ACHN (cell line): ENCODE data around the gene ZFYVE26.
A peak's percentile ranks its signal among the peaks of the same experiment; 100 is the strongest.

Experiments
- DNase-seq: peaks from one replicate; pipeline ENCODE4 v3.0.0-alpha.2; 2015
- in situ Hi-C: cut with HindIII; loops from 2 replicates; pipeline ENCODE4 v1.10.0; 2017; ENCODE audit warnings: low sequenced_read_pairs, low pct_ligation_motif_present, low pct_unique_long_range_greater_than_20kb

The ZFYVE26 gene

DNA sequence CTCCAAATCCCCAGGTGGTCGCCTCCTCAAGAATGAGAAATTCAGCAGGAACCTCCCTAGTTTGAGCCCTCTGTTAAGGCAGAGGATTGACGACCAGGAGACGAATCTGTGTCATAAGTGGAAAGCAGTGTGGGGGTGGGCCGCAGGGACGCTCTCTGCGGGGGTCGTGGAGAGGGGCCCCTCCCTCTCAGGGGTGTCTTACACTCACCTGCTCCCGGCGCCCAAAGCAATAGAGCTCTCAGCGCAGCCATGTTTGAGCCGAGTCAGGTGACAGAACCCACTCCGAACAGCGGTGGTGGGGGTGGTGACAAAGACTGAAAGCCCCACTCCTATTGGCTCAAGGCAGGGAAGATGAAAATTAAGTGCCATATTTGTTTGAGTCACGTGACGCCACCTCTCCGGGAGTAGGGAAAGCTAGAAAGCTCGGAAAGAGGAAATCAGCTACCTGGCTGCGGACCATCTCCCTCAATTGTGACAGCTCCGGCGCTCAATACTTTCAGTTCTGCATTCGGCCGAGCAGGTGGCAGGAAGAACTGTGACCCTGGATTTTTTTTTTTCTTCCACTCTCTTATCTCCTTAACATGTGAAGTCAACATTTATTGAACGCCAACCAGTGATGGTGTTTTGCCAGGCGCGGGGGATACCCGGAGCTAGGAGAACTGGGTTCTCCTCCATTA lies at the start of gene ZFYVE26:
Gene ZFYVE26, minus strand, starts transcription at position 265 of the 677 bp plus-strand sequence. CDS start 627 bp downstream, outside the sequence.
- DNase-seq, result peak; percentile 96
- in situ Hi-C loops, result no loop called here

- in situ Hi-C loops, result no loop called here
- DNase-seq, result no peak
Measured at GRCh38 chr14:67863223-67863622, 46.8 kb upstream of the ZFYVE26 start.

GRCh38 chr14:67859169-67859749 lies 42.9 kb upstream of the ZFYVE26 start:
- in situ Hi-C loops, result no loop called here
- no peak for DNase-seq

- in situ Hi-C loops, result no loop called here
- DNase-seq, result no peak
Measured at GRCh38 chr14:67857778-67858350, 41.5 kb upstream of the ZFYVE26 start.

DNA sequence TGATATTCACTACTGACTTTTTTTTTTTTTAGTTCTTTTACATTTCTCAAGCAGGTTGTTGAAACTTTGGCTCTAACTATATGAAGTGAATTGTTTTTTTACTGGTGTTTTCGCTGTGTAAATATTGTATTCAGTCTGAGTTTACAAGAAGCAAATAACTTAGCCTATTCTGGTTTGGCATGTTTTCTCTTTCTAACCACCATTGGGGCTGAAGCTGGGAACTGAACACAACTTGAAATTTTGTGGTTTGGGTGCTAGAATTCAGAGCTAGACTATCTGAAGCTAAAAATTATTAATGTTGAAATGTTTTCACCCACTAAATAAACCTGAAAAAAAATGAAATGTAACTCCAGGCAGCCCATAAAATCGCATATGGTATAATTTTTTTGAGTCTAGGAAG lies 40.4 kb upstream of the ZFYVE26 start:
- no peak for DNase-seq
- in situ Hi-C loops, result no loop called here

GRCh38 chr14:67853715-67854114 lies 37.3 kb upstream of the ZFYVE26 start:
- in situ Hi-C loops, result no loop called here
- no peak for DNase-seq

DNA sequence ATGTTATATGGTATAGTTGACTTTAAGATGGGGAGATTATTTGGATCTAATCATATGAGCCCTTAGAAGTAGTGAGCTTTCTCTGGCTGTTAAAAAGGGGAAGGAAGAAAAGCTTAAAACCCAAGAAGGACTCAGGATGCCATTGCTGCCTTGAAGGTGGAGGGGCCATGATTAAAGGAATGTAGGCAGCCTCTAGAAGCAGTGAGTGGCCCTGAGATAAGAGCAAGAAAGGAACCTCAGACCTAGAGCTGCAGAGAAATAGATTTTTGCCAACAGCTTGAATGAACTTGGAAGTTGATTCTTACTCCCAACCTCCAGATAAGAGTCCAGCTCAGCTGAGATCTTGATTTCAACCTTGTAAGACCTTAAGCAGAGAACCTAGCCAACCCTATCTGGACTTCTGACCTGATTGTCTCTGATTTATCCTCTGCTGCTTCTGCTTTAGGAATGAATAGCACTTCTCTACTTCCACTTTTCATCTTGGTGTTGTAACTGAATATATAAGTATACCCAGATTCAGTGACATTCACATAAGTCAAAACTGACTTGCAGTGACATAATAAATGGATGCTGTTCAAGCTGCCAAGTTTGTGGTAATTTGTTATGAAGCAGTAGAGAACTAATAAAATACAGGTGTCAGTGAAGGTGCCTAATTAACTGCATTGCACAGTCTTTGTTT lies 36.7 kb upstream of the ZFYVE26 start:
- in situ Hi-C loops, result no loop called here
- DNase-seq, result no peak

- in situ Hi-C loops, result no loop called here
- DNase-seq, result no peak
Measured at GRCh38 chr14:67851785-67852410, 35.5 kb upstream of the ZFYVE26 start.

DNA sequence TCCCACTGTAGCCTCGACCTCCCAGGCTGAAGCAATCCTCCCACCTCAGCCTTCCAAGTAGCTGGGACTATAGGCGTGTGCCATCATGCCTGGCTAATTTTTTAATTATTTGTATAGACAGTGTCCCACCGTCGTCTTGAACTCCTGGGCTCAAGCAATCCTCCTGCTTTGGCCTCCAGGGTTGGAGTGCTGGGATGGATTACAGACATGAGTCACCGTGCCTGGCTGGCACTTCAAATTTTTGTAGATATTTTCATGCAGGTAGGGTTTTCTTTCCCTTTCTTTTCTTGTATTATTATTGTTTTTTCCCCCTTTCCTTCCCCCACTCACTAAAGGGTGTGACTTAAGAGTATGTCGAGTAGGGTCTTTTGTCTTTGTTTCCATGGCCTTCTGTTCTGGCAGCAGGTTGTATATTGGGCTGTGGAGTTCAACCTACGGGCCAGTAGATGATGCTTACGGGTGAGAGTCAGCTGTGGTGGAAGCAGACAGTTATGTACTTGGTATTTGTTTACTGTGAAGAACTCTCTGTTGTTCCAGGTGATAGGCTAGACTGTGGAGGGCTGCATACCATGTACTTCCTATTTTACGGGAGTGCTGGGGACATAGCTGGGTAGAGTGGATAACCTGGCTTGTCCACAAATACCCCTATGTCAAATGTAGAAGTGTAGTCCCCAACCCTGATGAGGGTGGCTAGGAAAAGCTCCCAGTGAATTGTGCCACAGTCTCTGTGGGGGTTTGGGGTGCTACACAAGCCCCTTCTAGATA lies 33.9 kb upstream of the ZFYVE26 start:
- DNase-seq, result no peak
- in situ Hi-C loops, result no loop called here

- in situ Hi-C loops, result no loop called here
- no peak for DNase-seq
Measured at GRCh38 chr14:67846029-67846610, 29.7 kb upstream of the ZFYVE26 start.

DNA sequence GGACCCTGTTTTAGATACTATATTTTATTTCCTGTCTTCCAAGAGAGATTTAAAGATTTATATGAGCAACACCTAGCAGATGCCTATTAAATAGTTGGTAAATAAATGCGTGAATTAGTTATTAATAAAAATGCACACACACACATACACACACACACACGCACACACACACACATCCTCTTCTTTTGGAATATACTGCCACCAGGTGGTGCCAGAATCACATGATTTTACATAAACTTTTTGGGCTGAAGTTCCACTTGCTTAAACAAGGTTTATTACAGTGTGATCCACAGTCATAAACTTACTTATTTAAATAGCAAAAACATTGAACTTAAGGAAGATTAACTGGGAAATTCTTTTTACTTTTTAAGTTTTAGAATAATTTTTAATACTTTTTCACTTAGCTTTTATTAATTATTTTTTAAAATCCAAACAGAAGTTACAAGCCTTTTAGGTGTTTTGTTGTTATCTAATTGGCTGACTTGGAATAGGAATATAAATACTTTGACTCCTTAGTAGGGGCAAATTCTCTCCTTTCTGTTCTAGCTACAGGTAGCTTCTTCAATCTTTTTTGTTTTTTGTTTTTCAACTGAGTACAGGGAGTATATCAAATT lies 20.7 kb upstream of the ZFYVE26 start:
- peak; percentile 80 for DNase-seq
- in situ Hi-C loops, result no loop called here

GRCh38 chr14:67835596-67835995 lies 19.2 kb upstream of the ZFYVE26 start:
- no peak for DNase-seq
- in situ Hi-C loops, result no loop called here

DNA sequence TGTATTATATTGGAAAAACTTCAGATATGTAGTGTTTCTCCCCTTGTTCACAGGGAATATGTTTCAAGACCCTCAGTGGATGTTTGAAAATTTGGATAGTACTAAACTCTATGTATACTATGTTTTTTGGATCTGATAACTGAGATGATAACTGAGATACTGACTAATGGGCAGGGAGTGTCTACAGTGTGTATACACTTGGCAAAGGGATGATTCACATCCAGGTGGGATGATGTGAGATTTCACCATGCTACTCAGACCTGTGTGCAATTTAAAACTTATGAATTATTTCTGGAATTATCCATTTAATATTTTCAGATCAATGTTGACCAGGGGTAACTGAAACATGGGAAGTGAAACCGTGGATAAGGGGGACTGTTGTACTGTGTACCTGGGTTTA lies 17.0 kb upstream of the ZFYVE26 start:
- DNase-seq, result no peak
- in situ Hi-C loops, result no loop called here

DNA sequence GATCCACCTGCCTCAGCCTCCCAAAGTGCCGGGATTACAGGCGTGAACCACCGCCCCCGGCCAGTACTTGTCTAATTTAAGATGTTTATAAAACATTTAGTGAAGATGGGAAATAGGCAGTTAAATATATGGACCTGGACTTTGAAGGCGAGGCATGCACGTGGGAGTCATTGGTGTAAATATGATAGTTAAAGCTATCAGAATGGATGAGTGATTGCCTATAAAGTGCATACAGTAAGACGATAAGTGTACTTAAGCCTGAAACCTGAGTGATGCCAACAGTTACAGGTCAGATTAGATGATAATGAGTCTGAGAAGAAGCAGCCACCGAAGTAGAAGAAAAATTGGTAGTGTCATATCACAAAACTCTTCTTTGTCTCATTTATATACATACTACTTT lies 14.7 kb upstream of the ZFYVE26 start:
- in situ Hi-C loops, result no loop called here
- no peak for DNase-seq

- DNase-seq, result no peak
- in situ Hi-C loops, result no loop called here
Measured at GRCh38 chr14:67821121-67821520, 4.7 kb upstream of the ZFYVE26 start.

DNA sequence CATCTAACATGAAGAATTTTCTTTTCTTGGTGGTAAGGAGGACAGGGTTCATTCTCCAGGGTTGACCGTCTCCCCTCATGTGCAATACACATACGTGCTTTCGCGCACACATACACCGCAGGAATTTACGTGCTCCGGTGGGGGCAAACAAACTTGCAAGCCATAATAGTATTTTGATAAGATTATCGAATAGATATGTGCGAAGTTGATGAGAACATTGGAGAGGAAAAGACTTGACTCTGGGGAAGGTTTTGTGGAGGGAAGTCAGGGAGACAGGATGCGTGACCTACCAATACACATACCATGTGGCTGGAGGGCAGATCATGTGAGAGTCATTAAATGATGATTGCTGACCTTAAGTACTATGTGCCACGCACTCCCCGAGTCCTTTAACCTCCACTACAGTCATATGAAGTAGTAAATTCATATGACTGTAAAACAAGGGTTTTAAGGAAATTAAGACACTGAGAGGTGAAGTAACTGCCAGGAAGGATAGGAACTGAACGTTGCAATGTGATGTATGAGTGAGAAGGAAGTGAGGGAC lies 4.1 kb upstream of the ZFYVE26 start:
- in situ Hi-C loops, result no loop called here
- DNase-seq, result peak; percentile 62

DNA sequence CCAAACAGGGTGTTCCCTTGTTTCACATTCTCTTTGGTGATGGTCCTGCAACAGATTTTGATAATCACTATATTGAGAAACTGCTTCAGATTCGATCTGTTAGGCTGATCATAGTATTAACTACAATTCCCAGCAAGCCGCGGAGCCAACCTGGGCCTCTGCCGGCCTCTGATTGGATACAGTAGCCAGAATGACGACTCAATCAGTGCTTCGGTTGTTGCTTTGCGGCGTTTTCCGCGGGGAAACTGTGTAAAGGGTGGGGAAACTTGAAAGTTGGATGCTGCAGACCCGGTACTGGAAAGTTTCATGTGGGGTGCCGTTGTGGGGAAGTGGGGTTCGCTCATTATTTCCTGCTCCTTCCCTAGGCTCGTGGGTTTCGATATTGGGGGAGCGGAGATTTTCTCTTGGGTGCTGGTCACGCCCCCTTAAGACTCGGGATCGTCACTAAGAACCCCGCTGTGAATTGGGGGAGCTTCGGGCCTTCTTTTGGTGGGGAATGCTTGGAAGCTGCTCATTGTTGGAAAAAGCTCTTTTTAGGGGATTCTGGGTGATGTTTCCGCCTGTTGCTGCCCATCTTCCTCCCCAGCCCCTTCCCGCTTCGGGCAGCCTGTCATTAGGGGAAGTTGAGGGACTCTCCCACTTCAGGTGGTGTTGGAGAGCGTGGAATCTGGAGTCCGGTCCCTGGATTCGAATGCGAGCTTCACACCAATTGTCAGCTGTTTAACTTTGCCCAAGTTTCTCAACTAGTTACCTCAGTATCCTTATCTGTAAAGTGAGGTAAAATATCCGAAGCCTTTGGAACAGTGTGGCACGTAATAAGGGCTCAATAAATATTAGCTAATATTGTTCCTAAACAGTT lies 3.4 kb upstream of the ZFYVE26 start, which contains the start of gene RAD51B:
Gene RAD51B, plus strand, starts transcription at position 217 of the 859 bp plus-strand sequence.
- DNase-seq, result peak; percentile 89
- in situ Hi-C loops, result no loop called here
